ENCODE data around the gene TLDC2. TPM values are rescaled to one million over a fixed set of nuclear protein-coding genes. Genes with fewer than 3 reads are reported as not detected.

Gene TLDC2
- total RNA-seq, 4 donors from 2014 or later = 0.27 to 3.7 (median 0.27) TPM; not detected in 1

- Histone ChIP-seq H3K9me3 (no peaks in the 10 kb centered on the region), H3K4me1 (peaks cover 0 to 15% (median 0%) of the 10 kb centered on the region in 3 donors), H3K27me3 (no peaks in the 10 kb centered on the region), H3K36me3 (peaks cover 0 to 5% of the 10 kb centered on the region in 2 donors), H3K4me3 (no peak overlapping the region), H3K27ac (no peak overlapping the region)
- TF ChIP-seq POLR2A (IDR thresholded peaks at IDR 0.05) (no peak), EP300 (IDR thresholded peaks at IDR 0.05) (no peak), CTCF (IDR thresholded peaks at IDR 0.05) (no peak), POLR2AphosphoS5 (IDR thresholded peaks at IDR 0.05) (no peak)
- ATAC-seq = no peak
- WGBS, 2 donors (ENCODE audit: low coverage in 1 of 2) = 69 to 78% methylated on average over 4 of the region's 6 CpGs
These were observed 8.1 kb downstream of the TLDC2 start for GRCh38 chr20:36883977-36884535.

GRCh38 chr20:36885356-36885755 is 9.4 kb downstream of the TLDC2 start:
- Histone ChIP-seq H3K27ac (no peak overlapping the region), H3K27me3 (no peaks in the 10 kb centered on the region), H3K9me3 (no peaks in the 10 kb centered on the region), H3K4me1 (peaks cover 0 to 15% (median 0%) of the 10 kb centered on the region in 3 donors), H3K36me3 (peaks cover 0 to 18% of the 10 kb centered on the region in 2 donors), H3K4me3 (no peak overlapping the region)
- peak in 1 of 4 experiments; percentile 20 for TF ChIP-seq CTCF (IDR thresholded peaks at IDR 0.05)
- TF ChIP-seq POLR2AphosphoS5 (IDR thresholded peaks at IDR 0.05) = no peak
- WGBS, 2 donors (ENCODE audit: low coverage in 1 of 2) = 40 to 55% methylated on average over 4 to 8 of the region's 8 CpGs
- no peak for ATAC-seq

- TF ChIP-seq POLR2AphosphoS5 (IDR thresholded peaks at IDR 0.05) (peak; percentile 42), CTCF (IDR thresholded peaks at IDR 0.05) (peak in 3 of 4 experiments; percentile 91 to 97 (median 92)), EP300 (IDR thresholded peaks at IDR 0.05) (no peak)
- H3K4me3 ChIP-seq = no peak overlapping the region
- peaks cover 0 to 15% (median 0%) of the 10 kb centered on the region in 3 donors for H3K4me1 ChIP-seq
- H3K27me3 ChIP-seq = no peaks in the 10 kb centered on the region
- peak overlapping the region in 3 of 4 donors; percentile 27 to 48 (median 45) for H3K27ac ChIP-seq
- no peaks in the 10 kb centered on the region for H3K9me3 ChIP-seq
- H3K36me3 ChIP-seq = peaks cover 0 to 36% of the 10 kb centered on the region in 2 donors
- WGBS, 2 donors (ENCODE audit: low coverage in 1 of 2) = 23 to 50% methylated on average over 6 to 8 of the region's 24 CpGs
- peak; percentile 81 for ATAC-seq
These were observed 11.2 kb downstream of the TLDC2 start for GRCh38 chr20:36886859-36887751.

- 34 to 42% methylated on average over 5 to 6 of the region's 6 CpGs for WGBS, 2 donors (ENCODE audit: low coverage in 1 of 2)
- H3K27me3 ChIP-seq = no peaks in the 10 kb centered on the region
- peaks cover 0 to 15% (median 0%) of the 10 kb centered on the region in 3 donors for H3K4me1 ChIP-seq
- H3K36me3 ChIP-seq = peaks cover 0 to 42% of the 10 kb centered on the region in 2 donors
- H3K27ac ChIP-seq = peak overlapping the region in 3 of 4 donors; percentile 27 to 48 (median 45)
- H3K9me3 ChIP-seq = no peaks in the 10 kb centered on the region
- no peak for TF ChIP-seq CTCF (IDR thresholded peaks at IDR 0.05)
- peak; percentile 39 for TF ChIP-seq POLR2AphosphoS5 (IDR thresholded peaks at IDR 0.05)
- ATAC-seq = peak; percentile 9
- H3K4me3 ChIP-seq = no peak overlapping the region
These were observed 11.8 kb downstream of the TLDC2 start for GRCh38 chr20:36887752-36888090.
